ENCODE results near the gene ATCAY.

- TF ChIP-seq CTCF (IDR thresholded peaks at IDR 0.05 in 4 of 5, conservative IDR thresholded peaks at IDR 0.05 in 1 of 5) (no peak), POLR2A (IDR thresholded peaks at IDR 0.05) (no peak)
Observed at GRCh38 chr19:3882041-3882384, 1.5 kb downstream of the ATCAY start.

Measured in gastrocnemius medialis (tissue), 4 donors.